ENCODE measurements around the gene GTPBP8.
A peak's percentile ranks its signal among the peaks of the same experiment; 100 is the strongest.

GRCh38 chr3:112972158-112972557, 18.6 kb upstream of the GTPBP8 start:
- TF ChIP-seq EZH2 (IDR thresholded peaks at IDR 0.05; ENCODE audit: low read depth, low read length, severe bottlenecking) (no peak), CTCF (IDR thresholded peaks at IDR 0.05; ENCODE audit: control extremely low read depth in 1 of 3, insufficient read depth in 1 of 3, low read depth in 1 of 3, low read length in 3 of 3) (no peak), RAD21 (IDR thresholded peaks at IDR 0.05 in 1 of 2, conservative IDR thresholded peaks at IDR 0.05 in 1 of 2; ENCODE audit: low read depth in 2 of 2, low read length in 2 of 2) (peak; percentile 14 to 25)
